Mucosa of gallbladder (tissue), 1 donor: ENCODE measurements around the gene THAP5. TPM values are rescaled to one million over a fixed set of nuclear protein-coding genes. Genes with fewer than 3 reads are reported as not detected.
"Not testable (repeated sequence)": the region's sequence is repeated elsewhere in the genome, so short reads cannot be mapped to it uniquely, and the experiment has no call there.

Experiments
- DNase-seq: peaks from one replicate; pipeline ENCODE4 v3.0.0-alpha.2; 2020; ENCODE audit warnings: low spot score
- total RNA-seq: library from RNA; stranded (reverse); gene quantifications from one replicate; pipeline ENCODE4 v1.2.1, GENCODE V29; 2021
- donor health status: DM: no; HTN: no; CAD: no.

The THAP5 gene
- total RNA-seq, 1 donor from 2014 or later = 23.2 TPM

DNA sequence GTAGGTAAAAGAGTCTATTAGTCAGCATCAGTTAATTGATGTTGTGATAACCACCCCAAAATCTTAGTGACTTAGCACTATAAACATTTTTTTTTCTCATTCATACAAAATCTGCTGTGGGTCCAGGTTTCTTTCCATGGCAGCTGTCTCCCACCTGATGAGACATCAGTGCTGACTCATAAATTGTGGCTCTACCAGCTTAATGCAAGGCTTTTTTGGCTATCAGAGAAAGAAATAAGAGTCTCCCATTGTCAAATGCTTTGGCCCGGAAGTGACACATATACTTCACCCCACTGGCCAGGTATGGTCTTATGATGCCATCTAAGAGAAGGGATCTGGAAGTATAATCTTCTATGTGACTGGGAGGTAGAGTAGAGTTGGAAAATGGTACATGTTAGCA, 14.7 kb upstream of the THAP5 start:
- DNase-seq = no peak

DNA sequence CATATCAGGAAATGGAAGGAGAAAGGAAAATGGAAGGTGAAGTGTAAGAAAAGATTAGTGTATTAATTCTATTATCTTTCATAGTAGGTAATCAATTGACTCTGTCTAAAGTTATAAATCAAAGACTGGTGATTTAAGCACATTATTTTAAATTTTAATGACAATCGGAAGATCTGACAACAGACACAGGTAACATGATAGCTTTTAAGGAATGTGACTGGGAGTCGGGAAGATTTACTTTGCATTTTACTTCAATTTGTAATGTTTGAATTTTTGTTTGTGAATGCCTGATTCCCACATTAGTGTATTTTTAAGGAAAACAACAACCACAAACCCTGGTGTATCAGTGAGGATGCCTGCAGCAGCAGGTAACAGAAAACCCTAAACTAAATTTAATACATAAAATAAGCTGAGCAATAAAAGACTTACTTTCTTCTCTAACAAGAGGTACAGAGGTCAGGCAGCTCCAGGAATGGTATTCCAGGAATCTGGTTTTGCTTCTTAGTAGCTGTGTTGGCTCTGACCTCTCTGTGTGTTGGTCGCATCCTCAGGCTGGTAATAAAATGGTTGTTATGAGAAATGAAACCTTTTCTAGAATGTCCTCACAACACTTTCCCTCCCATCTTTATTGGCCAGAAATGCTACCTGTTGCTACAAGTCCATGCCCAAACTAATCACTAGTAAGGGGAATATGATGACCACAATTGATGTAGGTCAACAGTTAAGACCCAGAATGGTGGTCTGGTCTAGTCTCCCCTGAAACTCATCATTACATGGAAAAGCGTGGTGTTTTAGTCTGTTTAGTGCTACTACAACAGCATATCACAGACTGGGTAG, 12.4 kb upstream of the THAP5 start:
- no peak for DNase-seq

DNA sequence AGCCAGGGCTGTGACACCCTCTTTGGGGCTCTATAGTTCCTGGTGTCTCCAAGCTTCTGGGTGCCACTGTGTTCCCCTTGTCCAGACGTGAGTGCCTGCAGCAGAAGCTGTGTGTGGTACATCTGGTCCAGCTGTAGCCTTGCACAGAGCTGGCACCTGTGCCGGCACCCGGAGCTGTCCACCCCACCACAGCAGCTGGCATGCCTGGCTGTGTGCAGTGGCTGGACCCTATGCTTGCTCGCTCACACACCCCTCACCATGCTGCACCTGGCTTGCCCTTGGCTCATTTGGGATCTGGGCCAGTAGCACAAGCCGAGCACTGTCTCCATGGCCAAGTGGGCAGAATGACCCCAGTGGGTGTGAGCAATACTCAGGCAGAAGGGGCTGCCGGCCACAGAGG, 10.8 kb upstream of the THAP5 start:
- DNase-seq = no peak

DNA sequence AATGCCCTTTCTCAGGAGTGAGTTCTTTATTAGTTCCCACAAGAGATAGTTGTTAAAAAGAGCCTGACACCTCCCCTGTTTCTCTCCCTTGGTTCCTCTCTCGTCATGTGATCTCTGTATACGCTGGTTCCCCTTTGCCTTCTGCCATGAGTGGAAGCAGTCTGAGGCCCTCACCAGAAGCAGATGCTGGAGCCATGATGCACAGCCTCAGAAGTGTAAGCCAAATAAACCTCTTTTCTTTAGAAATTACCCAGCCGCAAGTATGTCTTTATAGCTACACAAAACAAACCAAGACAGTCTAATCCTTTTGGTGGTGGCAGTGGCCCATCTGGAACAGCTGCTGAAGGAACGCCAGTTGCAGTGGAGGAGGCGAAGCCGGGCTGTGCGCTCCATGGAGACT, 9.4 kb upstream of the THAP5 start:
- no peak for DNase-seq

DNA sequence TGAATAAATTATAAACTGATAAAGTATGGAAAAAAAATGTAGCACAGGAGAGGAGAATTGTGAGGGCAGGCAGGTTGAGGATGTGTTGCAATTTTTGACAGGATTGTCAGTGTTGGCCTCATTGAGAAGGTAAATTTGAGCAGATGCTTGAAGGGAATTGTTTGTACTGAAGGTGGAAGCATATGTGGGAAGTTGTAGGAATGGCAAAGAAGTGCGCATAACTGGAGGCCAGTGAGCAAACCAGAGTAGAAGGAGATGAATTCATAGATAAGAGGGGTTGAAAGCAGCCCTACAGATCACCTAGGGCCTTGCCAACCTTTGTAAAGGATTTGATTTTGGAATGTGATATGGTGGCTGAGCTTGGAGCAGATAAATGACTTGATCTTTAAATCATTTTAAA, 6.6 kb upstream of the THAP5 start:
- DNase-seq = no peak

DNA sequence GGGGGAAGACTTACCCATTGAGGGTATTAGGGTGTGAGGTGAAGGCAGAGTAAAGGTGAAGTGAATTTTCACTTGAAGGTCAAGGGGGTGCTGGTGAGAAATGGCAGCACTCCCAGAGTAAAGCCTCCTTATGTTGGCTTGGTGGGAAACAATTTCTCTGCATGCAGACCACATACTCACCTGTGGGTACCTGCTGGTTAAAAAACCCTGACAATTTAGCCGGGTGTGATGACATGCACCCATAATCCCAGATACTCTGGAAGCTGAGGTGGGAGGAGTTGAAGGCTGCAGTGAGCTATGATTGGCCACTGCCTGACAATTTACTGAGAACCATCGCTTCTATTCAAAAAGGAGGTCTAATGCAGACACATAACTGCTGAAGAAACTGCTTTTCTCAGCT, 5.7 kb upstream of the THAP5 start:
- DNase-seq = no peak

DNA sequence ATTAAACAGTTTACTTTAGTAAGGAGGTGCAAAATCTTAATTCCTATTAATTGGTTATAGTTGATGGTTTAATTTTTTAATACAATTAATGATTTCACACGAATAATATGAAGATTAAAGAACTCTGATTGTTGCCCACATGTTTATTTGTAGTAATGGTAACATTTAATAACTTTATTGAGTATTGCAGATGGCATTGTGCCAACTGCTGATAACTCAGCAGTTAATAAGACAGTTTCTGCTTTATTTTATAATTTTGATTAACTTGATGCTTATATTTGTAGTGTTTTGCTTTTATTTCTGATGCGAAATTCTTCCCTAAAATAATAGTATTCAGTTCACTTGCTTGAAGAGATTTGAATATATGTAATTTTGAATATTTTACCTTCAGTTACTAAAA, 3.0 kb upstream of the THAP5 start:
- no peak for DNase-seq

DNA sequence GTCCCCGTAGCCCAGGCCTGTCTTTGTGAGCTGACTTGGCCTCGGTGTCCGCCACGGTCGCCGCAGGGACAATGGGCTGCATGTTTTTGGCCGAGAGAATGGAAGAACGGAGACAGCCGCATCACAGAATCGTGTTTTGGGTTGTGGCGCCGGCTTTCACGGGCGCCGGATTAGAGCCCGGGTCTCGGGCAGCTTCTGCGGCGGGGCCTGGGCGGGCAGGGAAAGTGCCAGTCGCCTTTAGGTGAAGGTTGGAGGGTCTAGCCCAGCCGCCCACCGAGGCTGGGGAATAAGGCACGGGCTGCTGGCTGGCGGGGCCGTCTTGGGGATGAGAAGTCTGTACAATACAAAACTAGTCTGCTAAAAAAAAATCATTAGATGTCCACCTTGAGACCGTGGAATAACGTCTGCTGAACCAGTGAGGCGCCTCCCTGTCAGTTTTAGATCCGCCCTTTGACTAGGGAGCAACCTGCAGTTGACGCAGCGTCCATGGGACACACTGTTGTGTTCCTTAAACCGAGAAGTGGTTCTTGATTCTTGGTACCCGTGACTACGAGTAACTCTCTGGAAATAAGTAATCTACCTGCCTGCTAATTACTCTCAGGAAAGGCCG, 745 bp upstream of the THAP5 start:
- DNase-seq = peak; percentile 38

DNA sequence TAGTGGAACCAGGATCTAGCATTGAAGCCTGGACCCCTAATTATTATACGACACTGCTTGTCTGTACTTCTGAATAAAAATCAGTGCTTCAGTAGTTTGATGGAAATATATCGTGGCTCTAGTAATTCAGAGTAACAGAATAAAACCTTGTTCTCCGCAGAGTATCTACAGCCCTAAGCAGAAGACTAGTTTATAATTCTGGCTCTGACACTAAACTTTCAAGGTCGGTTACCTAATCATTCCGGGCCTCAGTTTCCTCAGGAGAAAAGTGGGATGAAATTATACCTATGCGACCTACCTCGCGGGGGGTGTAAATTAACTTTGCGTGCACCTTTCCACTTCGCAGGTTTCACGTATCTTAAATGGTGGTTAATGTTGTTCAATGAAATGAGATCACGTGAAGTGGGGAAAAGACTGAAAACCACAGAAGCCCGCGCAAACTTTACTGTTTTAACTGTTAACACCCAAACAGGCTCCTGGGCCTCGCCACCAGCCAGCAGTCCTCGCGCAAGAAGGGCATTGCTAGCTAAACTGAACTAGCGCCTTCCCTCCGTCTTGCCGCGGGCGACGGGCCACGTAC, 615 bp downstream of the THAP5 start:
- DNase-seq = no peak

DNA sequence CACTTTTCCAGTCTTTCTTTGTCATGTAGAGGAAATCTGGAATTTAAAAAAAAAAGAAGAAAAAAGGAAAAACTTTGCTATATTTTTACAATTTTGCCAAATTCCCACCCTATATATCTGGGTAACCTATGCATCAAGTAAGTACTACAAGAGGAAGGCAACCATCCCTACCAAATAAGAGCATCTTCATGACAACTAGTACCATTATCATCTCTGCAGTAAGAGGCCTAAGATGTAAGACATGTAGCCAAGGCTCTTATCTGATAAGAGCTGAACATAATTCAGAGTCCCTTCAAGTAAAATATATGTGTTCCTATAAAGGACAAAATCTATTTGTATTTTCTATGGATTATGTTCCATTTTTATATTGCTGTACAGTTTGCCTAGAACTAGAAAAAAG, 3.5 kb downstream of the THAP5 start:
- no peak for DNase-seq

DNA sequence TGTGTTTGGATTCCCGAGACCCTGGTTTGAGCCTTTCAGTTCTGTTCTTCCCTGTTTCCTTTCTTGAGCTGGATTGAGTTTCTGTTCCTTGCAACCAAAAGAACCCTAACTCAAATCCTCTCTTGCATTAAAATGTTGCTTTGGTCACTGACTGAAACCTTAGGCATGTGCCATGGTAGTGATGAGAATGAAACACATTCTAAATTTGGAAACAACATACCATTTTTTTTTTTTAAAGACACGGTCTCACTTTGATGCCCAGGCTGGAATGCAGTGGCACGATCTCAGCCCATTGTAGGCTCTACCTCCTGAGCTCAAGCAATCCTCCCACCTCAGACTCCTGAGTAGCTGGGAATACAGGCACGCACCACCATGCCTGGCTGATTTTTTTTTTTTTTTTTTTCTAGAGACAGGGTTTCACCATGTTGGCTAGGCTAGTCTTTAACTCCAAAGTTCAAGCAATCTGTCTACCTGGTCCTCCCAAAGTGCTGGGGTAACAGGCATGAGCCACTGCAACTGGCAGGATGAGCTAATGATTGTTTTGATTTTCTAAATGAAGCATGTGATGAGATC, 8.4 kb downstream of the THAP5 start:
- no peak for DNase-seq

DNA sequence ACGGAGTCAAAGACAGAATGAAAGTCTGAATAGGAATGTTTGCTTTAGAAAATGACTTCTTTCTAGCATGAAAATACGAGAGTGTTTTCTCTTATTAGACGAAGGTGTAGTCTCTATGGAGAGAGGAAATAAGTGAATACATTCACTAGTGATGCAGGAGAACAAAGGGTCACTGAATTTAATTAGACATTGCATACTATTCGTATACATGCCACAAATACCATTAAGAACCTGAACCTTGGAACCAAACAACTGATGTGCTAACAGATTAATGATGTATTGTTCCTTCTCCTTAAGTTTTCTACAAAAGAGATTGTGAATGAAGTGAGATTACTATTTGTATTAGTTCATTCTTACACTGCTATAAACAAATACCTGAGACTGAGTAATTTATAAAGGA, 10.3 kb downstream of the THAP5 start:
- no peak for DNase-seq

DNA sequence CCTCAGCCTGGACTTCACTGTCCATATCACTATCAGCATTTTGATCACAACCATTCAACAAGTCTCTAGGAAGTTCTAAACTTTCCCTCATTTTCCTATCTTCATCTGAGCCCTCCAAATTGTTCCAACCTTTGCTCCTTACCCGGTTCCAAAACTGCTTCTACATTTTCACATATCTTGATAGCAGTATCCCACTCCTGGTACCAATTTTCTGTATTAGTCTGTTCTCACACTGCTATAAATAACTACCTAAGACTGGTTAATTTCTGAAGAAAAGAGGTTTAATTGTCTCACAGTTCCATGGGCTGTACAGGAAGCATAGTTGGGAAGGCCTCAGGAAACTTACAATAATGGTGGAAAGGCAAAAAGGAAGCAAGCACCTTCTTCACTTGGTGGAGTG, 11.9 kb downstream of the THAP5 start:
- no peak for DNase-seq

DNA sequence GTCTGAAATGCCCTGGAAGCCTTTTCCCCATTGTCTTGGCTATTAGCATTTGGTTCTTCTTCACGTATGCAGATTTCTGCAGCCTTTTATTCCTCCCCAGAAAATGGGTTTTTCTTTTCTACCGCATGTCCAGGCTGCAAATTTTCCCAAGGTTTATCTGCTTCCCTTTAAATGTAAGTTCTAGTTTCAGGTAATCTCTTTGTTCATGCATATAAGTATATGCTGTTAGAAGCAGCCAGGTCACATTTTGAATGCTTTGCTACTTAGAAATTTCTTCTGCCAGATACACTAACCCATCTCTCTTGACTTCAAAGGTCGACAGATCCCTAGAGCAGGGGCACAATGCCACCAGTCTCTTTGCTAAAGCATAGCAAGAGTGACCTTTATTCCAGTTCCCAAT, 12.3 kb downstream of the THAP5 start:
- DNase-seq = no peak

DNA sequence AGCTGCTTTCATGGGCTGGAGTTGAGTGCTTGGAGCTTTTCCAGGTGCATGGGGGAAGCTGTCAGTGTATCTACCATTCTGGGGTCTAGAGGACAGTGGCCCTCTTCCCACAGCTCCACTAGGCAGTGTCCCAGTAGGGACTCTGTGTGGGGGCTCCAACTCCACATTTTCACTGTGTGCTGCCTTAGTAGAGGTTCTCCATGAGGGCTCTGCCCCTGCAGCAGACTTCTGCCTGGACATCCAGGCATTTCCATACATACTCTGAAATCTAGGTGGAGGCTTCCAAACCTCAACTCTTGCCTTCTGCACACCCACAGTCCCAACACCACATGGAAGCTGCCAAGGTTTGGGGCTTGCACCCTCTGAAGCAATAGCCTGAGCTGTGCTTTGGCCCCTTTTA, 12.8 kb downstream of the THAP5 start:
- DNase-seq = not testable (repeated sequence)

DNA sequence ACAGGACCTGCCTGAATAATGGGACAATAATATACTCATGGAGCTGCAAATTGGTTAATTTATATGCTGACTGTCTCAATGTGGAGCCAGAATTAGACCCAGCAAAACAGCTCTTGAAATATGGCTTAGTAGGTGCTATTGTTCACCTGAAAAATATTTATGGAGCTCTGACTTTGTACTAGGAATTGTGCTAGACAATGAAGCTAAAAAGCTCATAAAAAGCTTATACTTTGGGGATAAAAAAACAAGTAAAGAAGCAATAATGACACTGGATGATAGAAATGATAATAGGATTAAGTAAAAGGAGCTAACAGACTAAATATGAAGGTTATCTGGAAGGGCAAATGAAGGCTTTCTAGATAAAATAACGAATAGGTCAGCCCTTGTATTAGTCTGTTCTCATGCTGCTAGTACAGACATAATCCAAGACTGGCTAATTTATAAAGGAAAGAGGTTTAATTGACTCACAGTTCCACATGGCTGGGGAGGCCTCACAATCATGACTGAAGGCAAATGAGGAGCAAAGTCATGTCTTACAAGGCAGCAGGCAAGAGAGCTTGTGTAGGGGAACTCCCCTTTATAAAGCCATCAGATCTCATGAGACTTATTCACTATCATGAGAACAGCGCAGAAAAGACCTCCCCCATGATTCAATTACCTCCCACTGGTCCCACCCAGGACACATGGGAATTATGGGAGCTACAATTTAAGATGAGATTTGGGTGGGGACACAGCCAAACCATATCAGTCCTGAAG, 21.2 kb downstream of the THAP5 start:
- not testable (repeated sequence) for DNase-seq

DNA sequence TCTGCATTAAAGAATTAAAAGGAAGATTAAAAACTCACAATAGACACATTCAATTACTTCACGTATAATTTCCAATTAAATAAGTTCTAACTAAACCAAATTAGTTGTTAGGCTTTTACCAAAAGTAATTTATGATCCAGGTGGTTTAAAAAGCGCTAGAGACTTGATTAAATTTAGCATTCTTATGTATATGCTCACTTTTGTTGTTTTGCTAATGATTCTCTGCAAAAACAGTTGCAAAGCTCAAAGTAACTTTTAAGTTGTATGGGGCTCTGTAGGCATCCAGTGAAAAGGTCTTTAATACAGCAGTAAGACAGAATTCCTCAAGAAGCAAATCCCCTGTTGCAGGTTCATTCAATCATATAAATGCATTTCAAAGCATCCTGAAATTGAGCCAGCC, 28.0 kb downstream of the THAP5 start:
- no peak for DNase-seq

DNA sequence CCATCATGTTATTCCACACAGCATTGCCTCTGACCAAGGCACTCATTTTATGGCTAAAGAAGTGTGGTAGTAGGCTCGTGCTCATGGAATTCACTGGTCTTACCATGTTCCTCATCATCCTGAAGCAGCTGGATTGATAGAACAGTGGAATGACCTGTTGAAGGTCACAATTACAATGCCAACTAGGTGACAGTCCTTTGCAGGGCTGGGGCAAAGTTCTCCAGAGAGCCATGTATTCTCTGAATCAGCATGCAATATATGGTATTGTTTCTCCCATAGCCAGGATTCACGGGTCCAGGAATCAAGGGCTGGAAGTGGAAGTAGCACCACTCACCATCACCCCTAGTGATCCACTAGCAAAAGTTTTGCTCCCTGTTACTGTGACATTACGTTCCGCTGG, 30.8 kb downstream of the THAP5 start:
- not testable (repeated sequence) for DNase-seq

DNA sequence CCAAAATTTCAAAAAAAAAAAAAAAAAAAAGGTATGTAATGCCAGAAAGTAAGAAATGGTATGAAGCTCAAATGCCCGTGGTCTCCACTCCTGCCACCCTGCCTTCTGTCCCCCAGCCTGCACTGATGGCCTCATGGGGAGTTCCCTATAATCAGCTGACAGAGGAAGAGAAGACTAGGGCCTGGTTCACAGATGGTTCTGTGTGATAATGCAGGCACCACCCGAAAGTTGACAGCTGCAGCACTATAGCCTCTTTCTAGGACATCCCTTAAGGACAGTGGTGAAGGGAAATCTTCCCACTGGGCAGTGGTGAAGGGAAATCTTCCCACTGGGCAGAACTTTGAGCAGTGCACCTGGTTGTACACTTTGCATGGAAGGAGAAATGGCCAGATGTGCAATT, 31.3 kb downstream of the THAP5 start:
- DNase-seq = not testable (repeated sequence)

DNA sequence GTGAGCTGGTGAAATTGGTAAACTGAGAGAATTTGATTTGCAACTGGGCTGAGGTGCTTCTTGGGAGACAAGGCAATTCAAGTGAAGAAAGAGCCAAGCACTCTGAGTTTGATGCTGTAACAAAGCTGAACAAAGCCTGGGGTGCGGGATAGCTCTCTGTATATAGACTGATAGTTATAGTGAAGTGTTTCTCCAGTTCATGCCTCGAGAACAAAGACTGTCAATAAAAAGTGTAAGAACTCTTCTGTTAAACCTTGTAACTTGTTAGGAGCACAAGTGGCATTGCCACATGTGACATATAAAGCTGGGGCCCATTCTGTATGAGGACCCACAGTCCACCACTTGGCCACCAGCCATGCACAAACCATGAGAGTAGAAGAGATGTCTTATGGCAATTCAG, 32.3 kb downstream of the THAP5 start:
- no peak for DNase-seq

DNA sequence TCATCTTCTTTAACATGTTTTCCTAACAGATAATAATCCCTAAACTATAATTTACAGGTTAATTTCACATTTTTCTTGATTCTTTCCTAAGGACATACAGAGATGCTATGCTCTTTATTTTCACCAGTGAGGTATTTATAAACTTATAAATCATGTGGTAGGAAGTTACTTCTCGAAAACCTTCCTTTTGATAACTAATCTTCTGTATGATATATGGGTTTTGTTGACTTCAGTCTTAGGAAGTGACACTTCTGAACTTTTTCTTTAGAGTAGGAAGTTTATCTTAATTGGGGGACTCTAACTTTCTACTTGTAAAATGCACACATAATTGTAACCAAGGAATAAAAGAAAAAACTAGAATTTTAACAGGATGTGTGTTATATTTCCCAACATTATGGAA, 33.8 kb downstream of the THAP5 start:
- no peak for DNase-seq

DNA sequence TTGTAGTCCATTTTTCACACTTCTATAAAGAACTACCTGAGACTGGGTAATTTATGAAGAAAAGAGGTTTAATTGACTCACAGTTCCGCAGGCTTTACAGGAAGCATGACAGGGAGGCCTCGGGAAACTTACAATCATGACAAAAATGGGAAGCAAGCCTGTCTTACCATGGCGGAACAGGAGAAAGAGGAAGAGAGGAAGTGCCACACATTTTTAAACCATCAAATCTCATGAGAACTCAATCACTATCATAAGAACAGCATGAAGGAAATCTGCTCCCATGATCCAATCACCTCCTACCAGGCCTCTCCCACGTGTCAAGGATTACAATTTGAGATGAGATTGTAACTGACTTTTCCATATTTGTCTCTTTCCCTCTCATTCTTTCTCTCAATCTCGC, 34.2 kb downstream of the THAP5 start:
- no peak for DNase-seq
